Fibroblast of skin of back (primary cell): ENCODE measurements around the gene ACP1. TPM values are rescaled to one million over a fixed set of nuclear protein-coding genes. Genes with fewer than 3 reads are reported as not detected.
A peak's percentile ranks its signal among the peaks of the same experiment; 100 is the strongest.

Source experiments
- DNase-seq: peaks from one replicate; pipeline ENCODE4 v3.0.0-alpha.2; 2013
- polyA plus RNA-seq, 2 experiments: library from polyadenylated mRNA; unstranded; fragments of 120-200 nt; gene quantifications; one replicate each; pipeline ENCODE4 v1.2.1, GENCODE V29; 2013; ENCODE audit not compliant: insufficient read length in 2 of 2

Gene ACP1
- polyA plus RNA-seq (2013, experiment 1 of 2; ENCODE audit: insufficient read length): 97.8 TPM
- polyA plus RNA-seq (2013, experiment 2 of 2; ENCODE audit: insufficient read length): 71.4 TPM

- DNase-seq: peak; percentile 90
These were observed at the start of gene ACP1 for GRCh38 chr2:264493-265468. Gene ACP1, plus strand, starts transcription at chr2:264947. Its CDS starts 18 bp downstream, at chr2:264965.

GRCh38 chr2:216068-216467, 48.7 kb upstream of the ACP1 start:
- DNase-seq: no peak

- no peak for DNase-seq
These were observed 41.3 kb upstream of the ACP1 start for GRCh38 chr2:223451-223850.

- no peak for DNase-seq
These were observed 40.6 kb upstream of the ACP1 start for GRCh38 chr2:223971-224760.

- no peak for DNase-seq
These were observed 36.6 kb upstream of the ACP1 start for GRCh38 chr2:228115-228514.

- DNase-seq: no peak
These were observed 36.0 kb upstream of the ACP1 start for GRCh38 chr2:228518-229278.

GRCh38 chr2:231521-232185, 33.1 kb upstream of the ACP1 start:
- no peak for DNase-seq

GRCh38 chr2:233030-233429, 31.7 kb upstream of the ACP1 start:
- DNase-seq: no peak

GRCh38 chr2:234421-234820, 30.3 kb upstream of the ACP1 start:
- DNase-seq: no peak

GRCh38 chr2:236993-237539, 27.7 kb upstream of the ACP1 start:
- no peak for DNase-seq

- no peak for DNase-seq
These were observed 26.9 kb upstream of the ACP1 start for GRCh38 chr2:237878-238277.

GRCh38 chr2:238431-238830, 26.3 kb upstream of the ACP1 start:
- DNase-seq: no peak

GRCh38 chr2:238869-239268, 25.9 kb upstream of the ACP1 start:
- no peak for DNase-seq

- no peak for DNase-seq
These were observed 20.2 kb upstream of the ACP1 start for GRCh38 chr2:244547-244946.

- DNase-seq: peak; percentile 76
These were observed 18.1 kb upstream of the ACP1 start for GRCh38 chr2:246489-247144.

- no peak for DNase-seq
These were observed 16.0 kb upstream of the ACP1 start for GRCh38 chr2:248724-249123.

- no peak for DNase-seq
These were observed 15.2 kb upstream of the ACP1 start for GRCh38 chr2:249538-250042.

GRCh38 chr2:252001-252602, 12.6 kb upstream of the ACP1 start:
- no peak for DNase-seq

- no peak for DNase-seq
These were observed 11.5 kb upstream of the ACP1 start for GRCh38 chr2:253202-253638.

GRCh38 chr2:254241-254640, 10.5 kb upstream of the ACP1 start:
- DNase-seq: no peak
